ENCODE measurements around the gene LLCFC1. TPM values are rescaled to one million over a fixed set of nuclear protein-coding genes. Genes with fewer than 3 reads are reported as not detected.

LLCFC1 gene
- total and polyA plus RNA-seq, 12 donors, result not detected

DNA sequence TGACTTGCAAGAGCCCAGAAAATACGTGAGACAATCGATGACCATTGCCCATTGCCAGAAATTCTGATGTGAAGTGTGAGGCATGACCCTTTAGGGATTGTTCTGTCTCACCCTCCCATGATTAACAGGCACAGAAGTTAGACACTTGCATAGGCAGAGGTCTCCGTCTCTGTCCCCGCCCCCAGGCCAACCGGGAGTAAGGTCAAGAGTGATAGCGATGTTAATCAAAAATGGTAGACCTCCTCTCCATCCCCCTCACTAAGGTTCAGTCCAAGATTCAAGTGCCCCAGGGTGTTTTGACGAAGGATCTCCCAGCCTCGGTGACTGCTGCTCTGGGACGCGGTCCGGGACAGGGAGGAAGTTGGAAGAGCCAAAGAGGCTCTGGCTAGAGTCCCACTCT, 31.0 kb upstream of the LLCFC1 start:
- Histone ChIP-seq H3K4me3 (no peak overlapping the region), H3K36me3 (no peaks in the 10 kb centered on the region), H3K4me1 (peaks cover 0 to 21% (median 0%) of the 10 kb centered on the region in 9 donors), H3K9me3 (peaks cover 0 to 13% (median 6%) of the 10 kb centered on the region in 11 donors), H3K27me3 (peaks cover 0 to 25% (median 0%) of the 10 kb centered on the region in 7 donors), H3K27ac (no peak overlapping the region)
- intact Hi-C loops (cut with DNase I), result no loop called here
- TF ChIP-seq, protein P1, sequence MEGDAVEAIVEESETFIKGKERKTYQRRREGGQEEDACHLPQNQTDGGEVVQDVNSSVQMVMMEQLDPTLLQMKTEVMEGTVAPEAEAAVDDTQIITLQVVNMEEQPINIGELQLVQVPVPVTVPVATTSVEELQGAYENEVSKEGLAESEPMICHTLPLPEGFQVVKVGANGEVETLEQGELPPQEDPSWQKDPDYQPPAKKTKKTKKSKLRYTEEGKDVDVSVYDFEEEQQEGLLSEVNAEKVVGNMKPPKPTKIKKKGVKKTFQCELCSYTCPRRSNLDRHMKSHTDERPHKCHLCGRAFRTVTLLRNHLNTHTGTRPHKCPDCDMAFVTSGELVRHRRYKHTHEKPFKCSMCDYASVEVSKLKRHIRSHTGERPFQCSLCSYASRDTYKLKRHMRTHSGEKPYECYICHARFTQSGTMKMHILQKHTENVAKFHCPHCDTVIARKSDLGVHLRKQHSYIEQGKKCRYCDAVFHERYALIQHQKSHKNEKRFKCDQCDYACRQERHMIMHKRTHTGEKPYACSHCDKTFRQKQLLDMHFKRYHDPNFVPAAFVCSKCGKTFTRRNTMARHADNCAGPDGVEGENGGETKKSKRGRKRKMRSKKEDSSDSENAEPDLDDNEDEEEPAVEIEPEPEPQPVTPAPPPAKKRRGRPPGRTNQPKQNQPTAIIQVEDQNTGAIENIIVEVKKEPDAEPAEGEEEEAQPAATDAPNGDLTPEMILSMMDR (IDR thresholded peaks at IDR 0.05), result no peak
- peak in 1 of 8 donors; percentile 41 for ATAC-seq
- WGBS, 2 donors, result 79 to 81% methylated on average over 11 of the region's 11 CpGs
- DNase-seq, result no peak

DNA sequence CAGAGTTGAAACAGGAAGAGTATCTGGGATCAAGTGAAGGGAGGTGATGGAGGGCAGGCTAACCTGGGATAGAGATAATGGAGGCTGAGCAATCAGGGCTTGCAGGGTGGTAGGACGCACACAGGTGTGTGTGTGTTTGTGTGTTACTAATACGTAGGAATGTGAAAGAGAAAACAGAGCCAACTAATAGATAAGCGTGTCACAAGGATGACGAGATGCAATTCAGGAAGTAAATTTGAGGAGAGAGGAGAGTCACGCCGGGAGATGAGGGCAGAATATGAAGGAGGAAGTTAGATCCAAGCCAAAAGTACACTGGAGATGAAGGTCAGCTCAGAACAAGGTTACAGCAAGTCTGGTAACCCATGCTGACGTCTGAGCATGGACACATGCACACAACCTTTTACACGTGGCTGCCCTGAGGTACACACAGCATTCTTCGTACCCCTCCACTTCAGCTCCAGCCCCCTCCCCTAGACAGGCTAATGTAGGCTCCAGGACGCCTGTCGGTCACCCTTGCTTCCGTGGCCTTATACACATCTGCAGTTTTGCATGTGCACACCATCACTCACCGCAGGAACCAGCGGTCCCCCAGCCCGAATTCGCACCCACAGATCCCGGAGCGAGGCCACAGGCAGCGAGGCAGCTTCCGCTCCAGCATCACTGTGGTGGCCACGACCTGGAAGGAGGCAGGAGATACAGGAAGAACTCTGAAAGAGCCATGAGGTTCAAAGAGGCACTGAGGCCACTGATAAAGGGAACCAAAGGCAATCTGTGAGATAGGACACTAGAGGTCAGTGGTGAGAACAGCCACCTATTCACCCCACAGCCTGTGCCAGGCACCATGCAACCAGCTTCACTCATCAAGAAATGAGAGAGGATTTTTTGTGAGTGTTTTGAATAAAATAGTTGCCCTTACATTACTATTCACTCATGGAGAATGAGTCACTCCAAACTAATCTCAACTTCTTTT, 30.1 kb upstream of the LLCFC1 start:
- WGBS, 2 donors, result 65 to 66% methylated on average over 21 of the region's 21 CpGs
- H3K27ac ChIP-seq, result peak overlapping the region in 1 of 10 donors; percentile 26
- H3K36me3 ChIP-seq, result no peaks in the 10 kb centered on the region
- no peak for DNase-seq
- H3K9me3 ChIP-seq, result peaks cover 0 to 8% (median 3%) of the 10 kb centered on the region in 11 donors
- H3K27me3 ChIP-seq, result peaks cover 0 to 25% (median 0%) of the 10 kb centered on the region in 7 donors
- TF ChIP-seq, protein P1 (IDR thresholded peaks at IDR 0.05), result peak in 3 of 9 donors; percentile 6 to 44 (median 13)
- peak in 1 of 8 donors; percentile 24 for ATAC-seq
- peaks cover 0 to 21% (median 0%) of the 10 kb centered on the region in 9 donors for H3K4me1 ChIP-seq
- H3K4me3 ChIP-seq, result no peak overlapping the region
- intact Hi-C loops (cut with DNase I), result no loop called here

DNA sequence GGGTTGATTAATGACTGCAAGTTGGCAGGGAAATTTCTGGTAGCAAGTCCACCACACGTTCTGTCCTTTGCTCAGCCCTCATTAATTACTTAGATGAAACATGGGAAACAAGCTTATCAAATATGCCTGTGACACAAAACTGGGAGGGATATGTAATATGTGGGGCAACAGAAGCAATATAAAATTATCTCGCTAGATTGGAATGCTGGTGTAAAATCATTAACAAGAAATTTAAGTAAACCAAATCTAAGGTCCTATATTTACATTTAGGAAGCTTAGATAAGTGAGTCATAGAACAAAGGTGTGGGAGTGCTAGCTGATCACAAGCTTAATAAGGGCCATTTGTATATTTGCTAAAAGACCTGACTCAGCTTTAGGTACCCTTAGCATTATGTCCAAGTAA, 29.3 kb upstream of the LLCFC1 start:
- intact Hi-C loops (cut with DNase I), result no loop called here
- Histone ChIP-seq H3K36me3 (no peaks in the 10 kb centered on the region), H3K4me3 (no peak overlapping the region), H3K27me3 (peaks cover 0 to 25% (median 0%) of the 10 kb centered on the region in 7 donors), H3K4me1 (peaks cover 0 to 21% (median 0%) of the 10 kb centered on the region in 9 donors), H3K9me3 (peaks cover 0 to 4% (median 0%) of the 10 kb centered on the region in 11 donors), H3K27ac (no peak overlapping the region)
- TF ChIP-seq, protein P1 (IDR thresholded peaks at IDR 0.05), result no peak
- WGBS, 2 donors, result 67 to 73% methylated on average over 2 of the region's 2 CpGs
- no peak for DNase-seq
- ATAC-seq, result no peak

DNA sequence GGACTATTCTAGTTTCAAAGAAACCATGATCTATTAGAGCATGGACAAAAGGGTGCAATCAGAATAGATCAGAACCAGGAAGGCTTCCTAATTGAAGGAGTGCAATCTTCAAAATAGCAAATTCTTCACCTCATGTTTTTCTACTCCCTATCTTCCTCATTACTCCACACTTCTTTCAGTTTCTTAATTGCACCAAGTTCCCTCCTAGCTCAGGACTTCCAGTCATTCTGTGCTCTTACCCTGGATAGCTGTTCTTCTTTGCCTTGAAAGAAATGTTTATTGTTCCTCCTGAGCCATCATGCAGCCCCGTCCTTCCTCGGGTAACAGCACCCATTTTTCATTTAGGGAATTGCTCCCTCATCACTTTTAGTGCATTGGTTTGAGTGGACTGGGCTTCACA, 28.8 kb upstream of the LLCFC1 start:
- ATAC-seq (no peak), DNase-seq (no peak)
- no peak overlapping the region for H3K4me3 ChIP-seq
- intact Hi-C loops (cut with DNase I), result no loop called here
- no peaks in the 10 kb centered on the region for H3K9me3 ChIP-seq
- peaks cover 0 to 25% (median 0%) of the 10 kb centered on the region in 7 donors for H3K27me3 ChIP-seq
- no peak overlapping the region for H3K27ac ChIP-seq
- 78 to 81% methylated on average over 2 of the region's 2 CpGs for WGBS, 2 donors
- TF ChIP-seq, protein P1 (IDR thresholded peaks at IDR 0.05), result no peak
- H3K36me3 ChIP-seq, result no peaks in the 10 kb centered on the region
- H3K4me1 ChIP-seq, result peaks cover 0 to 21% (median 0%) of the 10 kb centered on the region in 9 donors
